IPS-NIHi11 (cell line): ENCODE measurements around the gene WNT9A.

Experiments
- DNase-seq: peaks from one replicate; pipeline ENCODE4 v3.0.0; 2012; ENCODE audit warnings: mixed read lengths, low spot score

Gene WNT9A

GRCh38 chr1:227941509-227942020, 6.2 kb downstream of the WNT9A start:
- DNase-seq = peak; percentile 33

GRCh38 chr1:227940791-227941241, 6.9 kb downstream of the WNT9A start:
- DNase-seq = no peak

DNA sequence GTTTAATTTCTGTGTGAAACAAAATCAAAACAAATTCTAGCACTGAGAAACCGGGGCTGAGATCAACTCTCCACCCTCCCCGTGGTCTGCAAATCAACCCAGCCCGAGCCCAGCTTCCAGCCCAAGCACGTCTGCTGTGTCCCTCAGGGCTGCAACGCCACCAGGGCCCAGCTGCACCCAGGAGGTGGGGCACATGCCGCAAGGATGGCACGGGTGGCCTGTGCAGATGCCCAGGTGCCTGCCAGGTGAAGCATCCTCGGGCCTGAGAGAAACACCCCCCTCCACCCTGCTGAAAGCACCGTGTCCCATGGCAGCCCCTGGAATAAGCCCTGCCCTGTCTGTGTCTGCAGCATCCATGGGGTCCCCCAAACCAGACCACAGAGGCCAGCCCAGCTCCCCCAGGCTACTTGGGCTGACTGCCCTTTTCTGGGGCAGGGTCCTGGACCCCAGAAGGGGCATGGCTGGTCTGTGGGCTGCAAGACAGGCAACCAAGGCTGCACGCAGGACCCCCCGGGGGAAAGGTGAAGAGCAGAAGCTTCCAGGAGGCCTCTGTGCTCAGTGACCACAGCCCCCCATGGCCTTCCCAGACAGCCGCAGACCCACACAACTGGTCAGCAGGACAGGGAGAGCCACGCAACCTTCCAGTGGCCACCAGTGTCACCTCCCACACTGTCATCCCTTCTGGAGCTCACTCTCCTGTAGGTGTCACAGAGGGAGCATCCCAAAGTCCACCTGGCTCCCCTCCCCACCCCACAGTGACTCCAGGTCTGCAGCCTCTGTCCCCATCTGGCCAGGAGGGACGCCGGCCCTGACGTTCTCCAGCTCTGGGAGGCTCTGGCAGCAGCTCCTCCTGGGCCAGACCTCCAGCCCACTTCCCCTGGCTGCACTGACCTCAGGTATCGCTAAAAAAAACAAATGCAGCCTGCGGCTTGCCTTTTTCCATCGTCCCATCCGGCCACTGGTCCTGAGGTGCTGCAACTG, 7.7 kb downstream of the WNT9A start:
- DNase-seq = no peak

DNA sequence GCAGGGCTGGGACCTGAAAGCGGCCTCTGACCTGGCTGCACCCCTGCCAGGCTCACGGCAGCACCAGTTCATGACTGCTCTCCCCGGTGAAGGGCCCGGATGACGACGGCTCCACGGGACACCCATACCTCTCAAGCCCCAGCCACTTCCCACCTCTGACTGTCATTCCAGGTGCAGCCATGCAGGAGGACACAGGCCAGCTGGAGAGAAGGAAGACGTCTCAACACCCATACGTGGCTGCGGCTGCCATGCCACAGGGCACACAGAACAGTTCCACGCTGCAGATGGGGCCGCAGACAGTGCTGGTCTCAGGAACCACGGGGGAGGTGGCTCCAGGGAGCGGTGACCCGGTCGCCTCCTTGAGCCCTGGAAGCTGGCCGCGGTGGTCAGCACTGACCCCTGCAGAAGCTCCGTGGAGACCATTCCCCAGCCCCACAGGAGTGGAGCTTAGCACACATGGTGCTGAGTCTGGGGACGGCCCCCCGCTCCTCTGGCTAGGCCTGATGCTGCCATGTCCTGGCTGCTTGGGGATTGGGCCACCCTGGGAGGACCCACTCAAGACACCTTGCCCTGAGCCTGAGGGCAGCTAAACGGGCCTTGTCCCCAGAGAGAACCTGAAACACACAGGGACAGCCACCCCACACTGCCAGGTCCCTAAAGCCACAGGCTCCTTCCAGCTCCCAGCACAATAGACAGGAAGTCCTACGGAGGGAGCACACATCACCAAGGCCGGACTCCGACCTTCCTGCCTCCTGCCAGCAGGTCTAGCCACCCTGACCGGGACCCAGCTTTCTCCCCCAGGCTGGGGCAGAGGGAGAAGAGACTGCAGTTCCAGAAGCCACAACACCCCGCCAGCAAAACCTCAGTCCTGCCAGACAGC, 8.6 kb downstream of the WNT9A start:
- no peak for DNase-seq

DNA sequence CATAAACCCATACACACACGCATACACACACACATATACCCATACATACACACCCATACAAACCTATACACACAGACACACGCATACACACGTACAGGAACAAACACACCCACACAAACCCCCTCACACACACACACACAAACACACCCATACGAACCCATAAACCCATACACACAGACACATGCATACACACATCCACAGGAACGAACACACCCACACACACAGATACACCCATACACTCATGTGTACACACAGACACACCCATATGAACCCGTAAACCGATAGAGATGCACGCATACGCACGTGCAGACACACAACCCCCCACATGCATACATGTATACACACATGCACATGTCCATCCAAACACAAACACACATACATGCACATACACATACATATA, 9.5 kb downstream of the WNT9A start:
- DNase-seq = no peak

- no peak for DNase-seq
These were observed 9.9 kb downstream of the WNT9A start for GRCh38 chr1:227937838-227938145.

DNA sequence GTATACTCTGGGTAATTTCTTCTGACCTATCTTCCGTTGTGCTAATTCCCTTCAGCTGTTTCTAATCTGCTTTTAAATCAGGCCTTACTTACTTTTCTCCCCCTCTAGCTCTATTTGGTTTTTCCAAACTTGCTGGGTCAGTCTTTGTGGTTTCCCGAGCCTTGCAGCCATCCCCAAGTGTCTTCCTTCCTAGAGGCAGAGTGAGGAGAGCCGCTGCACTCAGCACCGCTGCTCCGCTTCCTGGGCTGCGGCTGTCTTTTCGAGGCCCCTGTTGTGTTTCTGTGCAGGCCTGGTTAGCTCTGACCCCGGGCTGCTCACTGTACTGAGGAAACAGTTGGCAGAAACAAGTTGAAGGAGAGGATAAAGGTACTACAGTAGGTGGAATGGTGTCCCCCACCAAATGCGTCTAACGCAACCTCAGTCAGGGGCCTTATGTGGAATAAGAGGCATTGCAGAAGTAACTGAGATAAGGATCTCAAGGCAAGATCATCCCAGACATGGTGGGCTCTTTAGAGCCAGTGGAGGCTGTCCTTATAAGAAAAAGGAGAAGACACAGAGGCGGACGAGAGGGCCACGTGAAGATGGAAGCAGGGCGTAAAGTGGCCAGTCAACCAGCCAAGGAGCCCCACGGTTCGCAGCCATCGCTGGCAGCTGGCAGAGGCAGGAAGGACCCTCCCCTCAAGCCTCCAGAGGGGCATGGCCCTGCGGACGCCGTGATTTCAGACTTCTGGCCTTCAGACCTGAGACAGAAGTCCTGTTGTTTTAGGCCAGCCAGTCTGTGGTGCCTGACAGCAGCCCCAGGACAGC, 10.5 kb downstream of the WNT9A start:
- DNase-seq = no peak

- no peak for DNase-seq
These were observed 11.9 kb downstream of the WNT9A start for GRCh38 chr1:227935826-227936225.

GRCh38 chr1:227934476-227935313, 13.0 kb downstream of the WNT9A start:
- no peak for DNase-seq

DNA sequence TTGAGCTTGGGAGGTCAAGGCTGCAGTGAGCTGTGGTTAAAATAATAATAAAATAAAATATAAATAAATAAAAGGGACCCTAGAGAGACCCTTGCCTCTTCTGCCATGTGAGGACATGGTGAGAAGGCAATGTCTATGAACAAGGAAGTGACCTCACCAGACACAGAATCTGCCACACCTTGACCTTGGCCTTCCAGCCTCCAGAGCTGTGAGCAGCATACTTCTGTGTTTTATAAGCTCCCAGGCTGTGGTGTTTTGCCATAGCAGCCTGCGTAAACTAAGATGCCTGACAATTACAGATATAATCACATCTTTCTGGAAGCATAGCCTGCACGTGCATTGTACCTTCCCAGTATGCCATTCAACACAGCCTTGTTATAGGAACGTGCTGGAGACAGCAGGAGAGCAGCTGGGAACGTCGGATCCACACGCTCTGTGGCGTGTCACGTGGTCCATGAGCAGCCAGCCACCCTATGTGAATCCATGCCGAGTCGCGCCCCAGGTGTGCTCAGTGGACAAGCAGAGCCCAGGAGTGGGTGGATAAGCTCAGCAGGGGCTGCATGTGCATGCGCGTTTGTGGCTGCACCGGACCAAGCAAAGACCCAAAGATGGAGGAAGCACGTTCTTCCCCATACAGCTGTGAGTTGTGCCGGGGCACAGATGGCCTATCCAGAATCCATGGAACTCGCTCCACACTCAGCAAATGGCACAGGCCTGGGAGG, 17.8 kb downstream of the WNT9A start:
- DNase-seq = no peak

DNA sequence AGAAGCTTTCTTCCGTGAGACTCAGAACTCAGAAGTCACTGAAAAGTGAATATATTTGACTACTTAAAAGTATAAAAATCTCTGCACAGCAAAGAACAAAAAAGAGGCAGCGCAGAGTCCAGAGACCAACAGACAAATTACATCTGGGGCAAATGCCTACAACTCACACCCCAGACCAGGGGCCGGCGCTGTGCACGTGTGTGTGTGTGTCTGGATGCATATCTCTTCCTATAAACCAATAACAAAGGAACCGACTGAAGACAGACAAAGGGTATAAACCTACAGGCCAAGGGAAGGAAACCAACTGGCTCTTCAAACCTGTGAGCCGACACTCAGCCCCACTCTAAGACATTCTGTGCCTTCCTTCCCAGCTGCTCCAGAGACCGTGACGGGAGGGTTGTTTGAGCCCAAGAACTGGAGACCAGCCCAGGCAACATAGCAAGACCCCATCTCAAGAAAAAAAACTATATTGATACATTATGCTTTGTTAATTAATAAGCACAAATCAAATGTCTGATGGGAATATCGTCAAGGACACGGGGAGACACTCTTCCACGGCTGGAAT, 18.8 kb downstream of the WNT9A start:
- no peak for DNase-seq

- no peak for DNase-seq
These were observed 19.6 kb downstream of the WNT9A start for GRCh38 chr1:227927971-227928741.

GRCh38 chr1:227926896-227927885, 20.5 kb downstream of the WNT9A start:
- DNase-seq = no peak

DNA sequence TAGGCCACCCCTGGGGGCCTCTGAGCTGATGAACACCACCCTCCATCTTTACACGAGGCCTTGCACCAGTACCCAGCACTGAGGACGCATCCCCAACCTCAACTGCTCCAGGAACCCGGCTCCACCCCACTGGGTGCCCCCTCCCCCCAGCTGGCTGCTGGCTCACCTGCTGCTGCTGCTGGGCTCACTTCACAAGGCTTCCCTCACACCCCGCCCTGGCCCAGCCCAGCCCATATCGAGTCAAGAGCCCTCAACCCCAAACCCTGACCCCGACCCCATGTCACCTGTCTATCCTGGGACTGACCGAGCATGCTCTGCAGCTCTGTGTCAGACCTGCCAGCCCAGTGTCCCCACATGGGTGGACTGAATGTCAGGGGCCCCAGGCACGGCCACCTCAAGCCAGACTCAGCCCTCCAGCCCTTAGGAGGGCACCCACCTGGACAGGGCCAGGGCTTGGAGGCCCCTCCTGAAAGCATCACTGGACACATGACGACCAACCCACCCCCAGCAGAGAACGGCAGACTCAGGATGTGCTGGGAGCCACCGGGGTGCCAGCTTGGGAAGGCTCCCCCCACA, 21.4 kb downstream of the WNT9A start:
- no peak for DNase-seq

GRCh38 chr1:227925582-227926198, 22.0 kb downstream of the WNT9A start:
- DNase-seq = no peak

DNA sequence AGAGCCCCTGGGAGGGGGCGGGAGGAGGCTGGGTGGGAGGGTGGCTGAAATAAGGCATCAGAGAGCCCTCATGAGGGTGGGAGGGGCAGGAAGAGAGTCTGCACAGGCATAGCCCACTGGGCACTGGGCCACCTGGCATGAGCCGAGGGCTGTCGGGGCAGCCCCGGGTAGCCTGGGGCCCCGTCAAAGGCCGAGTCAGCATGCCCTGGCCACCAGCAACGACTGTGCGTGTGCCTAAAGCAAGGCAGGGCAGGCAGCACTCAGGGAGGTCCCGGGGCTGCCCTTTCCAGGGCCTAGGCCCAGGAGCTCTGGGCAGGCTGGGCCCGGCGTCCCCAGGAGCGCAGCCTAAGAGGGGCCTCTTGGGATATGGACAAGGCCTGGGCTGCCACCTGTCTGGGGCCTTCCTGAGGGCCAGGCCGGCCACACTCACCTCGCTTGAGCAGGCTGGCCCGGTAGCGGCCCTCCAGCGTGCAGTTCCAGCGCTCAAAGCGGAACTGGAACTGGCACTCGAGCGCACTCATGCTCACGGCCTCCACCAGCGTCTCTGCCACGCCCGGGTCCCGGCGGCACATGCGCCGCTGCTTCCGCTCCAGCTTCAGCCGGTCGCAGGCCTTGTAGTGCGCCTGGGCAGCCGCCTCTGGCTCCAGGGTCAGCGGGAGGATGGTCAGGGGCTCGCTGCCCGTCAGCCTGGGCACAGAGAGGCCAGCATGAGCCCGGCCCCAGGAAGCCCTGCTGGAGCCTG, 22.7 kb downstream of the WNT9A start:
- DNase-seq = no peak
